Fibroblast of the aortic adventitia (primary cell): Measurements from ENCODE around the gene SLC5A5. TPM values are rescaled to one million over a fixed set of nuclear protein-coding genes. Genes with fewer than 3 reads are reported as not detected.

Experiments
- DNase-seq: peaks from one replicate; pipeline ENCODE4 v3.0.0-alpha.2; 2010; ENCODE audit warnings: low read depth
- H3K4me3 ChIP-seq: 2 replicates; pipeline ENCODE4 v1.5.1; 2011; ENCODE audit warnings: low read depth, mild to moderate bottlenecking, control low read depth, low read length, moderate library complexity
- small RNA-seq: library from RNA; depleted of rRNA; stranded (forward); fragments of <200 nt; gene quantifications from one replicate; pipeline ENCODE3, GENCODE V24; 2012
- total RNA-seq: library from RNA; depleted of rRNA; stranded (reverse); fragments of >200 nt; gene quantifications from 2 replicates; pipeline ENCODE4 v1.2.3, GENCODE V29; 2012; ENCODE audit warnings: low replicate concordance
- TF ChIP-seq, protein P1 (sequence below): IDR thresholded peaks from 2 replicates; pipeline ENCODE4 v1.5.1; 2011; ENCODE audit warnings: mild to moderate bottlenecking, low read length, control low read depth, inconsistent platforms; ENCODE audit not compliant: insufficient read depth

SLC5A5 gene
- total RNA-seq, 1 donor, result not detected

GRCh38 chr19:17944301-17944700 is 72.6 kb downstream of the SLC5A5 start:
- DNase-seq, result peak; percentile 83
- TF ChIP-seq, protein P1, sequence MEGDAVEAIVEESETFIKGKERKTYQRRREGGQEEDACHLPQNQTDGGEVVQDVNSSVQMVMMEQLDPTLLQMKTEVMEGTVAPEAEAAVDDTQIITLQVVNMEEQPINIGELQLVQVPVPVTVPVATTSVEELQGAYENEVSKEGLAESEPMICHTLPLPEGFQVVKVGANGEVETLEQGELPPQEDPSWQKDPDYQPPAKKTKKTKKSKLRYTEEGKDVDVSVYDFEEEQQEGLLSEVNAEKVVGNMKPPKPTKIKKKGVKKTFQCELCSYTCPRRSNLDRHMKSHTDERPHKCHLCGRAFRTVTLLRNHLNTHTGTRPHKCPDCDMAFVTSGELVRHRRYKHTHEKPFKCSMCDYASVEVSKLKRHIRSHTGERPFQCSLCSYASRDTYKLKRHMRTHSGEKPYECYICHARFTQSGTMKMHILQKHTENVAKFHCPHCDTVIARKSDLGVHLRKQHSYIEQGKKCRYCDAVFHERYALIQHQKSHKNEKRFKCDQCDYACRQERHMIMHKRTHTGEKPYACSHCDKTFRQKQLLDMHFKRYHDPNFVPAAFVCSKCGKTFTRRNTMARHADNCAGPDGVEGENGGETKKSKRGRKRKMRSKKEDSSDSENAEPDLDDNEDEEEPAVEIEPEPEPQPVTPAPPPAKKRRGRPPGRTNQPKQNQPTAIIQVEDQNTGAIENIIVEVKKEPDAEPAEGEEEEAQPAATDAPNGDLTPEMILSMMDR, result peak; percentile 3
- H3K4me3 ChIP-seq, result no peak overlapping the region

Small RNA genes lying within 50 kb of the gene (small RNA-seq; reads per million reads assigned to genes)
- not detected for gene SNORA68

Other genes starting within 250 kb of the SLC5A5 start
- 0.27 and 0.49 TPM in 2 replicates for gene UNC13A, start 183.6 kb upstream of the SLC5A5 start, total RNA-seq
- 14.1 and 19.3 TPM in 2 replicates for gene MAP1S, start 152.5 kb upstream of the SLC5A5 start, total RNA-seq
- 0.36 TPM in 1 of 2 replicates, not detected in the other for gene FCHO1, start 120.5 kb upstream of the SLC5A5 start, total RNA-seq
- not detected in 2 replicates for gene B3GNT3, start 76.8 kb upstream of the SLC5A5 start, total RNA-seq
- gene INSL3, start 50.4 kb upstream of the SLC5A5 start, total RNA-seq, result not detected in 2 replicates
- 1.3 and 2.7 TPM in 2 replicates for gene JAK3, start 24.0 kb upstream of the SLC5A5 start, total RNA-seq
- 1,681 and 2,030 TPM in 2 replicates for gene RPL18A, start 12.0 kb upstream of the SLC5A5 start, total RNA-seq
- gene CCDC124, start 61.1 kb downstream of the SLC5A5 start, total RNA-seq, result 17.0 and 24.9 TPM in 2 replicates
- gene KCNN1, start 95.2 kb downstream of the SLC5A5 start, total RNA-seq, result 0.25 TPM in 1 of 2 replicates, not detected in the other
- 4.2 and 8.0 TPM in 2 replicates for gene ARRDC2, start 136.2 kb downstream of the SLC5A5 start, total RNA-seq
- not detected in 2 replicates for gene IL12RB1, start 215.0 kb downstream of the SLC5A5 start, total RNA-seq
- gene MAST3, start 225.8 kb downstream of the SLC5A5 start, total RNA-seq, result 2.4 and 3.1 TPM in 2 replicates